Measurements from ENCODE around the gene DYNC2LI1.

The DYNC2LI1 gene

DNA sequence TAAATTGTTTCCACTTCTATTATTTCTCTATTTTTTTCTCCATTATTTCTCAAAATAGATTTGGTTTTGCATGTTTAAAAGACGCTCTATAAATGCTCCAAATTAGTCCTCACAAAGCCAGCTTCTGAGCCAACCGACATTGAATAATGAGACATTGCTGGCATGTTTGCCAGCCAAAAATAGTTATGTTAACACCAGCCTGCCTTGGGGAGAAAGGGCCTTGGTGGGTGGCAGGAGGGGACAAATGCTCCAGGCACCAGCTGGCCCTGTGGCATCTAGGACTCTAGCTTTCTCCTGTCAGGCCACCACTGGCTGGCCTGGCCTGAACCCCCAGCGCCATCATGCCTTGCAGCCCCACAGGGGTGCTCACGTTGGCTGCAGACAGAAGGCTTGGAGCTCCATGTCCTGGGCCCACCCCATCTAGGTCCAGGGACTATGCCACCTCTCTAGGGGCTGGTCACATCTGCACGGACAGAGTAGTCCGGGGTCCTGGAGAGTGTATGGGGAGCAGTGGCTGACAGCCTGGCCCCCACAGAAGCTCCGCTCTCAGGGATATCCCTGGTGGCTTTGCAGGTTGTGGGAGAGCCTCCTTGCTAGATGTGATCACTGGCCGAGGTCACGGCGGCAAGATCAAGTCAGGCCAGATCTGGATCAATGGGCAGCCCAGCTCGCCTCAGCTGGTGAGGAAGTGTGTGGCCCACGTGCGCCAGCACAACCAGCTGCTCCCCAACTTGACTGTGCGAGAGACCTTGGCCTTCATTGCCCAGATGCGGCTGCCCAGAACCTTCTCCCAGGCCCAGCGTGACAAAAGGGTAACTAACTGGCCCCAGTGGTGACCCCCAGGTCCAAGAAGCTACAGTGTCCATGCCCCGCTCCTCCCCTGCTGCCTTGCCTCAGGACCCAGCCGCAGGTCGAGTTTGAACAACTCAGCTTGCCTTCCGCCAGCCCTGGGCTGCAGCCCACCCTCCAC lies 77.5 kb downstream of the DYNC2LI1 start:
- DNase-seq, result no peak

- no peak for DNase-seq
Observed at GRCh38 chr2:43852196-43852730, 78.4 kb downstream of the DYNC2LI1 start.

GRCh38 chr2:43853141-43854081 lies 79.6 kb downstream of the DYNC2LI1 start:
- no peak for DNase-seq

DNA sequence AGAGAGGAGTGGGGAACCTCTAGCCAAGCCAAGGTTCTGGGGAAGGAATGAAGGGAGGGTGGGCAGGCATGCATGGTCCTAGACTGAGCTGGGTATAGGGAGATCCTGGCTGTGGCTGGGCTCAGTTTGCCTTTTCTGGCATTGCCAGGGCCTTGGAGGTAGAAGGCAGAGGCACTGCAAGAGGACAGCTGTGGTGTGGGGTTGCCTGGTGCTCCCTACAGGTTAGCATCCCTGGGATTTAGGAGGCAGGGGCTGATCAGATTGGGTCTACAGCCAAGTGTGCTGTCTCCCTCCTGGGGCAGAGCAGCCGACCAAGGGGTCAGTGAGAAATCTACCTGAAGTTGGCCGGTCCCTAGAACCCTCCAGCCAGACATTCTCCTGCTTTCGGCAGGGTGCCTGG lies 80.8 kb downstream of the DYNC2LI1 start:
- DNase-seq, result no peak

- no peak for DNase-seq
Observed at GRCh38 chr2:43855292-43855691, 81.5 kb downstream of the DYNC2LI1 start.

Measured in NCI-H526 treated with DMSO at 0.1 percent for 48 hours (cell line).